ENCODE measurements around the gene ASIC1. TPM values are rescaled to one million over a fixed set of nuclear protein-coding genes. Genes with fewer than 3 reads are reported as not detected.
A peak's percentile ranks its signal among the peaks of the same experiment; 100 is the strongest.

ASIC1 gene
- total and polyA plus RNA-seq, 2 of the 13 experiments (the other 11 are each of a cell fraction or from before 2014, with no cell fraction given): 0.44 to 1.5 TPM

GRCh38 chr12:50102646-50103309 lies 45.4 kb downstream of the ASIC1 start (continued):
- TF ChIP-seq ZBTB33 (CRISPR knock-in tag; IDR thresholded peaks at IDR 0.05): no peak
- no peak for TF ChIP-seq HHEX (CRISPR knock-in tag; IDR thresholded peaks at IDR 0.05)
- no peak for TF ChIP-seq SP140L (CRISPR knock-in tag; IDR thresholded peaks at IDR 0.05; ENCODE audit: borderline replicate concordance)
- TF ChIP-seq PHF21A (CRISPR knock-in tag; IDR thresholded peaks at IDR 0.05): no peak
- TF ChIP-seq HMGXB3 (CRISPR knock-in tag; IDR thresholded peaks at IDR 0.05; ENCODE audit: borderline replicate concordance): peak; percentile 36; the same call in 1 of the 2 replicates
- peak; percentile 41; the same call in 1 of the 2 replicates for TF ChIP-seq ZNF33B (CRISPR knock-in tag; IDR thresholded peaks at IDR 0.05)
- TF ChIP-seq ZNF597 (CRISPR knock-in tag; IDR thresholded peaks at IDR 0.05): no peak
- TF ChIP-seq ESRRA (CRISPR knock-in tag; IDR thresholded peaks at IDR 0.05; ENCODE audit: low read depth): no peak
- peak; percentile 63; the same call in 1 of the 2 replicates for TF ChIP-seq ZNF331 (CRISPR knock-in tag; IDR thresholded peaks at IDR 0.05)
- peak; percentile 83 for TF ChIP-seq ZNF687 (CRISPR knock-in tag; IDR thresholded peaks at IDR 0.05)
- TF ChIP-seq BATF2 (CRISPR knock-in tag; IDR thresholded peaks at IDR 0.05): no peak
- TF ChIP-seq AGO2 (optimal IDR thresholded peaks at IDR 0.05; ENCODE audit: low read depth, low read length): peak; percentile 75

Measured in HepG2 (cell line).